Astrocyte of the spinal cord (primary cell): ENCODE results near the gene C17orf114.
A peak's percentile ranks its signal among the peaks of the same experiment; 100 is the strongest.

Experiments used
- DNase-seq: peaks from one replicate; pipeline ENCODE4 v3.0.0; 2011; ENCODE audit warnings: low read depth, low spot score
- H3K4me3 ChIP-seq: 2 replicates; pipeline ENCODE4 v1.5.1; 2011; ENCODE audit warnings: low read depth, mild to moderate bottlenecking, low read length, moderate library complexity
- in situ Hi-C: cut with HindIII; loops from 2 replicates; pipeline ENCODE4 v1.10.0; 2017; ENCODE audit warnings: low sequenced_read_pairs
- TF ChIP-seq, protein P1 (sequence below): IDR thresholded peaks from 2 replicates; pipeline ENCODE4 v1.5.1; 2012; ENCODE audit warnings: low read depth, mild to moderate bottlenecking, low read length, inconsistent platforms

Gene C17orf114

DNA sequence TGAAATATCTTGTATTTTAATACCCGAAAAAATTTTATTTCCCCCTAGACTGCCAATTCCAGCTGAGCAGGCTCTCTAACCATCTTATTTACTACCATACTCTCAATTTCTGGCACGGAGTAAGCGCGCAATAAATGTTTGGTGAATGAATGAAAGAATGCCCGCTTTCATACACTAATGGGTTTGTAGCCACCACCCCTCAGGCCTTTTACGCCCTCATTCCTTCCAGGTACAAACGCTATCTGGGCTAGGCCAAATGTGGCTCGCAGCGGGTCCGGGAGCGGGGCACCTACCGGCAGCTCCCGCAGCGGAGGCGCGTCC, 4.3 kb upstream of the C17orf114 start:
- DNase-seq, result no peak
- in situ Hi-C loops, result no loop called here
- peak overlapping the region; percentile 55 for H3K4me3 ChIP-seq
- TF ChIP-seq, protein P1, sequence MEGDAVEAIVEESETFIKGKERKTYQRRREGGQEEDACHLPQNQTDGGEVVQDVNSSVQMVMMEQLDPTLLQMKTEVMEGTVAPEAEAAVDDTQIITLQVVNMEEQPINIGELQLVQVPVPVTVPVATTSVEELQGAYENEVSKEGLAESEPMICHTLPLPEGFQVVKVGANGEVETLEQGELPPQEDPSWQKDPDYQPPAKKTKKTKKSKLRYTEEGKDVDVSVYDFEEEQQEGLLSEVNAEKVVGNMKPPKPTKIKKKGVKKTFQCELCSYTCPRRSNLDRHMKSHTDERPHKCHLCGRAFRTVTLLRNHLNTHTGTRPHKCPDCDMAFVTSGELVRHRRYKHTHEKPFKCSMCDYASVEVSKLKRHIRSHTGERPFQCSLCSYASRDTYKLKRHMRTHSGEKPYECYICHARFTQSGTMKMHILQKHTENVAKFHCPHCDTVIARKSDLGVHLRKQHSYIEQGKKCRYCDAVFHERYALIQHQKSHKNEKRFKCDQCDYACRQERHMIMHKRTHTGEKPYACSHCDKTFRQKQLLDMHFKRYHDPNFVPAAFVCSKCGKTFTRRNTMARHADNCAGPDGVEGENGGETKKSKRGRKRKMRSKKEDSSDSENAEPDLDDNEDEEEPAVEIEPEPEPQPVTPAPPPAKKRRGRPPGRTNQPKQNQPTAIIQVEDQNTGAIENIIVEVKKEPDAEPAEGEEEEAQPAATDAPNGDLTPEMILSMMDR, result no peak

DNA sequence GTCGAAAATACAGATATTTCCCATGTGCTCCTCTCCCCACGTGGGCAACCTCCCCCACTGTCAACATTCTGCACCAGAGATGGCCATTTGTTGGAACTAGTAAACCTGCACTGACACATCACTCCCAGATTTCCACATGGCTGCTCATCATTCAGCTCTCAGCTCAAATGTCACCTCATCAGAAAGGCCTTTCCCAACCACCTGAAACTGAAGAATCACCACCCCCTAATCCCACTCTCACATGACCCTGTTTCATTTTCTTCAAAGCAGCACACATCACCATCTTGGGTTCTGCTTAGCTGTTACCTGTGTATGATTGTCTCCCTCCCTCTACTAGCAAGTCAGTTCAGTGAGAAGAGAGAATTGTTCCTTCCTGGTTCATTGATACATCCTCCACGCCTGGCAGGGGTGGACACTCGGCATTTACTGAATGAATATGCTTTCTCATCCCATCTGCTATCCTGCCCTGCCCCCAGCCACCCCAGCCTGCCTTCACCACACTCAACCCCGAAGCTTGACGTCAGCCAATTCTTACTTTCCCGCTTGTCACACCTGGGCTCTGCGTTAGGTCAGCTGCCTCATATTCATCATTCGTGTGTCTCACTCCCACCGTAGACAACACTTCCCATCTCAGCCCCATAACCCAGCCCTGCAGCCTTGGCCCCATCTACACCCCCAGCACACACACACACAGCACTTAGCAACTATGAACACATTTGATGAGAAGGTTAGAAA, 1.5 kb downstream of the C17orf114 start:
- DNase-seq, result no peak
- TF ChIP-seq, protein P1, result no peak
- in situ Hi-C loops, result no loop called here
- H3K4me3 ChIP-seq, result no peak overlapping the region

DNA sequence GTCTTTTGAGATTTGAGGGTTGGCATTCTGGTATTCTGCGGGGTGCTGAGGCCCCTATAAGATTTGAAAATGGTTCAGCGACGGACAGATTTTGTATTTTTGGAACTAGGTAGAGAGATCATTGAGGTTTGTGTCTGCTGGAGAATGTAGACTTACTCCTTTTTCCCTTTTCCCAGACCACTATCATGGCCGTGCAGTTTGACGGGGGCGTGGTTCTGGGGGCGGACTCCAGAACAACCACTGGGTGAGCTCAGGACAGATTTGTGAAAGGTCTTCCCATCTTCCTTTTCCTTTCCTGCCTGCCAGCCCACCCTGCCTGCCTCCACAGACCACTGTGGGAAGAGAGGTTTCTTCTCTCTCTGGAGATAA, 5.6 kb downstream of the C17orf114 start:
- TF ChIP-seq, protein P1, result no peak
- DNase-seq, result peak; percentile 48
- in situ Hi-C loops, result no loop called here

DNA sequence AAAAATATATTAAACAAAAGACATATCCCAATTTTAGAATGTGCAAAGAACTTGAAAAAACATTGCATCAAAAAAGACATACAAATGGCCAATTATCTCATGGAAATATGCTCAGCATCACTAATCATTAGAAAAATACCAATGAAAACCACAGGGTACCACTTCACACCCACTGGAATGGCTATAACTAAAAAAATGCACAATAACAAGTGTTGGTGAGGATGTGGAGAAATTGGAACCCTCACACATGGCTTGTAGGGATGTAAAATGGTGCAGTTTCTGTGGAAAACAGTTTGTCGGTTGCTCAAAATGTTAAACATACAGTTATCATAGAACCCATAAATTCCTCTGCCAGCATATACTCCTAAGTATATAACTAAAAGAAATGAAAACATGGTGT, 7.0 kb downstream of the C17orf114 start:
- no peak for DNase-seq
- TF ChIP-seq, protein P1, result no peak
- no peak overlapping the region for H3K4me3 ChIP-seq
- in situ Hi-C loops, result no loop called here

More for the DNA sequence above, 5.6 kb downstream of the C17orf114 start:
- peak overlapping the region; percentile 84 for H3K4me3 ChIP-seq

DNA sequence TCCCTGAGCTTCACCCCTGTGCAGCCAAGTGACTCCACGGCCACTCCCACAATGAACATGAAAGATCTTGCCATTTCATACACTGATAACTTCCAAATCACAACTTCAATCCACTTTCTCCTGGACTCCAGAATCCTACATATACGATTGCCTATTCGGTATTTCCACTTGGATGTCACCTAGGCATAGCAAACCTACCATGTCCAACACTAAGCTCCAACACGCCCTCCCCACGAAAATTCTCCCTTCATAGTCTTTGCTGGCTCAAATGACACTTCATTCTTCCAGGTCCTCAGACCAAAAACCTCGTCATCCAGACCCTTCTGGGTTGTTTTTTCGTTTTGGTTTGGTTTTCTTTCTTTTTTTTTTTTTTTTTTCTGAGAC, 11.4 kb downstream of the C17orf114 start:
- TF ChIP-seq, protein P1, result no peak
- in situ Hi-C loops, result no loop called here
- H3K4me3 ChIP-seq, result peak overlapping the region; percentile 57
- DNase-seq, result no peak

DNA sequence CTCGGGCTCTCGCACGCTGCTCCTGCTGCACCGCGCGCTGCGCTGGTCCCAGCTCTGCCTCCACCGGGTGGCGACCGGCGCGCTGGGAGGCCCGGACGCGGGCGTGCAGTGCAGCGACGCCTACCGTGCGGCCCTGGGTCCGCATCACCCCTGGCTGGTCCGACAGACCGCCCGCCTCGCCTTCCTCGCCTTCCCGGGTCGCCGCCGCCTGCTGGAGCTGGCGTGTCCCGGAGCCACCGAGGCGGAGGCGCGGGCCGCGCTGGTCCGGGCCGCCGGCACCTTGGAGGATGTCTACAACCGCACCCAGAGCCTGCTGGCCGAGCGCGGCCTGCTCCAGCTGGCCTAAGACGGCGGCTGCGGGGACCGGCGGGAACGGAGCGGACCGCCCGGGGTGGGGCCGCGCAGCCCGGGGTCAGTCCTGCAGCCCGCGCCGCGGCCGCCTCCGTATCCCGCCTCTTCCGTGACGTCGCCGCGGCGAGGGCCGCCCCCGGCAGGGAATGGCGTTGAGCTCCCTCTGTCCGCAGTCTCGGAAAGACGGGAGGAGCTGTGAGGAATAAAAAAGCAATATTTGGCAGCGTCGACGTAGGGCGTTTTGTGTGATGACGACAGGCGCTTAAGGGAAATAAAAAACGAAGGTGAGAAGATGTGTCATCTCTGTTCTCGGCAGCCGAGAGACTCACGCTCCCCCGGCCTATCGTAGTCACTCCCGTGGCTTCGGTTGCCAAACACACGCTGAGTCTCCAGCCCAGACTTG, 12.0 kb downstream of the C17orf114 start:
- in situ Hi-C loops, result no loop called here
- H3K4me3 ChIP-seq, result peak overlapping the region; percentile 57
- peak; percentile 92 for DNase-seq
- TF ChIP-seq, protein P1, result peak; percentile 56
